ENCODE data around the gene CLTB. TPM values are rescaled to one million over a fixed set of nuclear protein-coding genes. Genes with fewer than 3 reads are reported as not detected.
A peak's percentile ranks its signal among the peaks of the same experiment; 100 is the strongest.

Gene CLTB
- total and polyA plus RNA-seq, 2 of the 13 experiments (the other 11 are each of a cell fraction or from before 2014, with no cell fraction given), result 23.3 to 33.8 TPM

GRCh38 chr5:176447978-176448608 is 31.8 kb upstream of the CLTB start, which contains the start of gene FAF2 (continued):
- TF ChIP-seq, protein P1, sequence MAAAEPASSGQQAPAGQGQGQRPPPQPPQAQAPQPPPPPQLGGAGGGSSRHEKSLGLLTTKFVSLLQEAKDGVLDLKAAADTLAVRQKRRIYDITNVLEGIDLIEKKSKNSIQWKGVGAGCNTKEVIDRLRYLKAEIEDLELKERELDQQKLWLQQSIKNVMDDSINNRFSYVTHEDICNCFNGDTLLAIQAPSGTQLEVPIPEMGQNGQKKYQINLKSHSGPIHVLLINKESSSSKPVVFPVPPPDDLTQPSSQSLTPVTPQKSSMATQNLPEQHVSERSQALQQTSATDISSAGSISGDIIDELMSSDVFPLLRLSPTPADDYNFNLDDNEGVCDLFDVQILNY (CRISPR knock-in tag; conservative IDR thresholded peaks at IDR 0.05), result peak; percentile 65; the same call in 1 of the 2 replicates
- no peak for TF ChIP-seq MTF2 (CRISPR knock-in tag; IDR thresholded peaks at IDR 0.05; ENCODE audit: borderline replicate concordance)
- peak; percentile 70; the same call in 1 of the 2 replicates for TF ChIP-seq KDM5A (IDR thresholded peaks at IDR 0.05; ENCODE audit: borderline replicate concordance, low read length)
- TF ChIP-seq, protein P2, sequence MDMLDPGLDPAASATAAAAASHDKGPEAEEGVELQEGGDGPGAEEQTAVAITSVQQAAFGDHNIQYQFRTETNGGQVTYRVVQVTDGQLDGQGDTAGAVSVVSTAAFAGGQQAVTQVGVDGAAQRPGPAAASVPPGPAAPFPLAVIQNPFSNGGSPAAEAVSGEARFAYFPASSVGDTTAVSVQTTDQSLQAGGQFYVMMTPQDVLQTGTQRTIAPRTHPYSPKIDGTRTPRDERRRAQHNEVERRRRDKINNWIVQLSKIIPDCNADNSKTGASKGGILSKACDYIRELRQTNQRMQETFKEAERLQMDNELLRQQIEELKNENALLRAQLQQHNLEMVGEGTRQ (IDR thresholded peaks at IDR 0.05; ENCODE audit: low read depth, low read length), result no peak
- TF ChIP-seq, protein P2 (CRISPR knock-in tag; IDR thresholded peaks at IDR 0.05; ENCODE audit: borderline replicate concordance), result no peak; the same call in 1 of the 2 replicates
- no peak for TF ChIP-seq RNF219 (CRISPR knock-in tag; IDR thresholded peaks at IDR 0.05)
- TF ChIP-seq NONO (IDR thresholded peaks at IDR 0.05), result no peak
- peak; percentile 88; the same call in 1 of the 2 replicates for TF ChIP-seq NONO (CRISPR knock-in tag; conservative IDR thresholded peaks at IDR 0.05)
- TF ChIP-seq RBM22 (optimal IDR thresholded peaks at IDR 0.05; ENCODE audit: low read length), result no peak
- no peak for TF ChIP-seq SMARCE1 (IDR thresholded peaks at IDR 0.05; ENCODE audit: borderline replicate concordance)
- no peak for TF ChIP-seq ZNF652 (CRISPR knock-in tag; IDR thresholded peaks at IDR 0.05; ENCODE audit: borderline replicate concordance, low read depth)
- TF ChIP-seq PAX8 (CRISPR knock-in tag; IDR thresholded peaks at IDR 0.05; ENCODE audit: borderline replicate concordance), result no peak
- no peak for TF ChIP-seq ZNF326 (CRISPR knock-in tag; IDR thresholded peaks at IDR 0.05; ENCODE audit: borderline replicate concordance)
- no peak for TF ChIP-seq TEF (CRISPR knock-in tag; IDR thresholded peaks at IDR 0.05)
- TF ChIP-seq CENPX (CRISPR knock-in tag; IDR thresholded peaks at IDR 0.05), result no peak
- TF ChIP-seq RBM39 (IDR thresholded peaks at IDR 0.05; ENCODE audit: low read depth, low read length, poor library complexity, severe bottlenecking), result no peak
- TF ChIP-seq ARID2 (CRISPR knock-in tag; IDR thresholded peaks at IDR 0.05; ENCODE audit: borderline replicate concordance), result no peak
- TF ChIP-seq SSRP1 (CRISPR knock-in tag; IDR thresholded peaks at IDR 0.05), result peak; percentile 81
- 0 out of 2 replicates have a peak, but pooled peaks have one; percentile 23 for TF ChIP-seq ZC3H13 (CRISPR knock-in tag; IDR thresholded peaks at IDR 0.05)
- TF ChIP-seq ZBTB38 (CRISPR knock-in tag; IDR thresholded peaks at IDR 0.05), result no peak; the same call in 1 of the 2 replicates
- peak; percentile 33; the same call in 1 of the 2 replicates for TF ChIP-seq ZKSCAN8 (CRISPR knock-in tag; IDR thresholded peaks at IDR 0.05; ENCODE audit: borderline replicate concordance)
- TF ChIP-seq HNRNPH1 (optimal IDR thresholded peaks at IDR 0.05; ENCODE audit: low read depth, low read length), result no peak
- TF ChIP-seq FOXA3 (CRISPR knock-in tag; IDR thresholded peaks at IDR 0.05), result no peak; the same call in 1 of the 2 replicates
- TF ChIP-seq, protein P3, sequence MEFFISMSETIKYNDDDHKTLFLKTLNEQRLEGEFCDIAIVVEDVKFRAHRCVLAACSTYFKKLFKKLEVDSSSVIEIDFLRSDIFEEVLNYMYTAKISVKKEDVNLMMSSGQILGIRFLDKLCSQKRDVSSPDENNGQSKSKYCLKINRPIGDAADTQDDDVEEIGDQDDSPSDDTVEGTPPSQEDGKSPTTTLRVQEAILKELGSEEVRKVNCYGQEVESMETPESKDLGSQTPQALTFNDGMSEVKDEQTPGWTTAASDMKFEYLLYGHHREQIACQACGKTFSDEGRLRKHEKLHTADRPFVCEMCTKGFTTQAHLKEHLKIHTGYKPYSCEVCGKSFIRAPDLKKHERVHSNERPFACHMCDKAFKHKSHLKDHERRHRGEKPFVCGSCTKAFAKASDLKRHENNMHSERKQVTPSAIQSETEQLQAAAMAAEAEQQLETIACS (CRISPR knock-in tag; IDR thresholded peaks at IDR 0.05), result peak; percentile 25; the same call in 1 of the 2 replicates

All from HepG2 (cell line).